DLD1 (cell line): ENCODE data around the gene USF2.
"Not testable (repeated sequence)": the region's sequence is repeated elsewhere in the genome, so short reads cannot be mapped to it uniquely, and the experiment has no call there.

Experiments
- in situ Hi-C: cut with HindIII; loops from 2 replicates; pipeline ENCODE4 v1.10.0; 2017; ENCODE audit warnings: low sequenced_read_pairs

Gene USF2

GRCh38 chr19:35268536-35269437 lies at the start of gene USF2:
USF2 (plus strand) TSS chr19:35268962; CDS start chr19:35269102, 140 bp downstream.
- in situ Hi-C loops, result no loop called here

GRCh38 chr19:35219008-35219407 lies 49.8 kb upstream of the USF2 start:
- in situ Hi-C loops, result no loop called here

- in situ Hi-C loops, result no loop called here
Measured at GRCh38 chr19:35220315-35220921, 48.3 kb upstream of the USF2 start.

GRCh38 chr19:35220973-35221590 lies 47.7 kb upstream of the USF2 start:
- in situ Hi-C loops, result not testable (repeated sequence)

- in situ Hi-C loops, result no loop called here
Measured at GRCh38 chr19:35222373-35223015, 46.3 kb upstream of the USF2 start.

GRCh38 chr19:35223084-35223790 lies 45.5 kb upstream of the USF2 start:
- in situ Hi-C loops, result no loop called here

GRCh38 chr19:35223862-35224505 lies 44.8 kb upstream of the USF2 start:
- in situ Hi-C loops, result no loop called here

- in situ Hi-C loops, result no loop called here
Measured at GRCh38 chr19:35224681-35225571, 43.8 kb upstream of the USF2 start.

GRCh38 chr19:35225951-35226350 lies 42.8 kb upstream of the USF2 start:
- in situ Hi-C loops, result no loop called here

GRCh38 chr19:35226748-35227147 lies 42.0 kb upstream of the USF2 start:
- in situ Hi-C loops, result no loop called here

- in situ Hi-C loops, result no loop called here
Measured at GRCh38 chr19:35228177-35228930, 40.4 kb upstream of the USF2 start, which contains the start of gene FAM187B. FAM187B (minus strand) TSS chr19:35228739; CDS start chr19:35228680, 59 bp downstream.

- in situ Hi-C loops, result no loop called here
Measured at GRCh38 chr19:35229601-35230000, 39.2 kb upstream of the USF2 start.

GRCh38 chr19:35231956-35232645 lies 36.7 kb upstream of the USF2 start:
- in situ Hi-C loops, result no loop called here

- in situ Hi-C loops, result no loop called here
Measured at GRCh38 chr19:35232912-35233311, 35.9 kb upstream of the USF2 start.

GRCh38 chr19:35236638-35237400 lies 31.9 kb upstream of the USF2 start:
- in situ Hi-C loops, result no loop called here

GRCh38 chr19:35239597-35239996 lies 29.2 kb upstream of the USF2 start:
- in situ Hi-C loops, result not testable (repeated sequence)

- in situ Hi-C loops, result no loop called here
Measured at GRCh38 chr19:35240327-35240726, 28.4 kb upstream of the USF2 start.
